GM23248 (cell line): ENCODE measurements around the gene ATP2C1. TPM values are rescaled to one million over a fixed set of nuclear protein-coding genes. Genes with fewer than 3 reads are reported as not detected.
"Not testable (repeated sequence)": the region's sequence is repeated elsewhere in the genome, so short reads cannot be mapped to it uniquely, and the experiment has no call there.

Experiments
- DNase-seq: peaks from one replicate; pipeline ENCODE4 v3.0.0-alpha.2; 2015
- H2AFZ ChIP-seq: fragments of 200-600 bp; sonication (generic); 2 replicates; pipeline ENCODE4 v1.6.1; 2016; ENCODE audit warnings: antibody characterized with exemption
- H3F3A ChIP-seq: fragments of 200-600 bp; sonication (generic); 2 replicates; pipeline ENCODE4 v1.6.1; 2016; ENCODE audit warnings: mild to moderate bottlenecking, antibody characterized with exemption, mixed run types; ENCODE audit not compliant: insufficient read depth
- H3K27ac ChIP-seq: fragments of 200-600 bp; sonication (generic); 2 replicates; pipeline ENCODE4 v1.5.1; 2016; ENCODE audit warnings: mild to moderate bottlenecking
- H3K27me3 ChIP-seq: fragments of 200-600 bp; sonication (generic); replicated peaks from 2 replicates; pipeline ENCODE4 v1.6.1; 2016; ENCODE audit warnings: mild to moderate bottlenecking; ENCODE audit not compliant: insufficient read depth
- H3K36me3 ChIP-seq: fragments of 200-600 bp; sonication (generic); 2 replicates; pipeline ENCODE4 v1.6.1; 2016; ENCODE audit warnings: low read depth, mild to moderate bottlenecking
- H3K4me1 ChIP-seq: fragments of 200-600 bp; sonication (generic); 2 replicates; pipeline ENCODE4 v1.6.1; 2016; ENCODE audit warnings: mild to moderate bottlenecking; ENCODE audit not compliant: insufficient read depth
- H3K4me2 ChIP-seq: fragments of 200-600 bp; sonication (generic); one replicate; pipeline ENCODE4 v1.6.1; 2016; ENCODE audit warnings: mild to moderate bottlenecking; ENCODE audit not compliant: unreplicated experiment
- H3K4me3 ChIP-seq: fragments of 200-600 bp; sonication (generic); 2 replicates; pipeline ENCODE4 v1.5.1; 2016; ENCODE audit warnings: mild to moderate bottlenecking
- H3K79me2 ChIP-seq: fragments of 200-600 bp; sonication (generic); 2 replicates; pipeline ENCODE4 v1.6.1; 2016; ENCODE audit warnings: mild to moderate bottlenecking; ENCODE audit not compliant: insufficient read depth
- H3K9ac ChIP-seq: fragments of 200-600 bp; sonication (generic); 2 replicates; pipeline ENCODE4 v1.6.1; 2016; ENCODE audit warnings: mild to moderate bottlenecking
- H3K9me2 ChIP-seq: fragments of 200-600 bp; sonication (generic); 2 replicates; pipeline ENCODE4 v1.6.1; 2016; ENCODE audit warnings: mixed run types, mild to moderate bottlenecking, moderate library complexity; ENCODE audit not compliant: insufficient read depth
- H3K9me3 ChIP-seq: fragments of 200-600 bp; sonication (generic); one replicate; pipeline ENCODE4 v1.6.1; 2017; ENCODE audit warnings: low read depth
- H4K20me1 ChIP-seq: fragments of 200-600 bp; sonication (generic); 2 replicates; pipeline ENCODE4 v1.6.0; 2016; ENCODE audit not compliant: insufficient read depth
- EZH2 ChIP-seq: fragments of 200-600 bp; sonication (generic); IDR thresholded peaks from 2 replicates; pipeline ENCODE4 v1.6.1; 2018; ENCODE audit warnings: antibody characterized with exemption, mild to moderate bottlenecking; ENCODE audit not compliant: insufficient read depth, poor library complexity, severe bottlenecking
- EZH2phosphoT487 ChIP-seq: fragments of 200-600 bp; sonication (generic); IDR thresholded peaks from 2 replicates; pipeline ENCODE4 v1.6.1; 2018; ENCODE audit warnings: antibody characterized with exemption, moderate library complexity, mild to moderate bottlenecking, low read depth; ENCODE audit not compliant: insufficient read depth
- WGBS, 2 experiments: methylation state at CpG; one replicate each; pipeline ENCODE4 v1.1.6; 2015 to 2017; ENCODE audit warnings: low lambda C conversion rate in 2 of 2, low coverage in 1 of 2; ENCODE audit errors: missing lambda C conversion rate in 2 of 2; 5-methylcytosine and 5-hydroxymethylcytosine counted together
- in situ Hi-C: fragments of 300-500 bp; cut with MboI; formaldehyde crosslinking; loops from 2 replicates; pipeline ENCODE4 v1.15.0; 2020
- polyA plus RNA-seq: library from polyadenylated mRNA; unstranded; fragments of >200 nt; fragmentation: Nextera tagmentation; extraction: Ambion mirVana; gene quantifications from 2 replicates; pipeline ENCODE4 v1.2.1, GENCODE V29; 2016
- total RNA-seq: library from RNA; depleted of rRNA; stranded (reverse); fragments of >200 nt; shearing (Covaris generic); gene quantifications from 2 replicates; pipeline ENCODE4 v1.2.3, GENCODE V29; 2014

Gene ATP2C1
- total and polyA plus RNA-seq, 2 experiments from 2014 or later, result 73.6 to 74.7 TPM

DNA sequence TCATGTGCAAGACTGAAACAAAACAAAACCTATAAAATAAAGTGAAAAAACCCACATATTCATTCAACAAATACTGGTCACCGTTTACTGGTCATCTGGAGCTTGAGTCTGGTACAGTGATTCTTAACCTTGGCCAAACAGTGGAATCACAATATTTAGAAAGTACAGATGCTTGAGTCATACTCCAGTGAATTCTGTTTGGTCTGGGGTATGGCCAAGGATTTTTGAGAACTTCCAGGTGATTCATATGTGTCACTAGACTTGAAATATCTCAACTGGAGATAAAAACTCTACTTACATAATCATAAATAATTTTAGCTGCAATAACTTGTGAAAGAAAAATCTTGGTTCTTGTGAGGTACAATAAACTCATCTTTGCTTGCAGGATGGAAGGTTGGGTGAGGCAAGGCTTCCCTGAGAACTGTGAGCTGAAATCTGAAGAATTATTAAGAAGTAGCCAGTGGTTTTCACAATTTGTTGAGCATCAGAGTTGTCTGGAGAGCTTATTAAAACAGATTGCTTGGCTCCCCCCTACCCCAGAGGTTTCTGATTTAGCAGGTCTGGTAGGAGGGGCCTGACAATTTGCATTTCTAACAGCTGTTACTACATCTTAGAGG, 142.4 kb downstream of the ATP2C1 start:
- H3K4me1 ChIP-seq, result peaks cover 15% of the 10 kb centered on the region
- TF ChIP-seq EZH2phosphoT487 (no peak), EZH2 (no peak)
- no peaks in the 10 kb centered on the region for H3K36me3 ChIP-seq
- H3K9me2 ChIP-seq, result no peaks in the 10 kb centered on the region
- H2AFZ ChIP-seq, result no peak overlapping the region
- H3K9me3 ChIP-seq, result no peaks in the 10 kb centered on the region
- no peaks in the 10 kb centered on the region for H4K20me1 ChIP-seq
- peak overlapping the region; percentile 12; the same call in 1 of the 2 replicates for H3K27ac ChIP-seq
- H3F3A ChIP-seq, result peaks cover 26% of the 10 kb centered on the region
- peak; percentile 78 for DNase-seq
- H3K4me3 ChIP-seq, result no peak overlapping the region
- H3K27me3 ChIP-seq, result no peaks in the 10 kb centered on the region
- 11 to 30% methylated on average over 1 of the region's 1 CpG for WGBS, 2 experiments
- no peak overlapping the region for H3K9ac ChIP-seq
- H3K4me2 ChIP-seq, result no peak overlapping the region
- no peaks in the 10 kb centered on the region for H3K79me2 ChIP-seq
- in situ Hi-C loops, result loop anchor here (25.0 kb wide), 2 partner anchors 451 to 976 kb away; no protein-coding TSS in a partner anchor

DNA sequence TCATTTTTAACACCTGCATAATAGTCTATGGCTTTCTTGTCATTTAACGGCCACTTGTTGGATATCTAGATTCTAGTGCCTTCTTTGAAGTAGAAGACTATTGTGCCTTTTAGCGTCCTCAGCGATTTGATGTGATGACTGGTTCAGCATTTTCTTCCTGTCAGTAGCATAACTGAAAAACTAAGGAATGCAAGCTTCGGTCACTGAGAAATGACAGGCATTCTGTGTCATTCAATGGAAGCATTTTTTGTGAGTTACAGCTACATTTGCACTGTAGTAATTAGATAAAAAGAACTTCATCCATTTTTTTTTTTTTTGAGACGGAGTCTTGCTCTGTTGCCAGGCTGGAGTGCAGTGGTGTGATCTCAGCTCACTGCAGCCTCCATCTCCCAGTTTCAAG, 143.1 kb downstream of the ATP2C1 start:
- no peak for DNase-seq
- H3K27ac ChIP-seq, result no peak overlapping the region
- in situ Hi-C loops, result loop anchor here (25.0 kb wide), 2 partner anchors 450 to 975 kb away; no protein-coding TSS in a partner anchor

DNA sequence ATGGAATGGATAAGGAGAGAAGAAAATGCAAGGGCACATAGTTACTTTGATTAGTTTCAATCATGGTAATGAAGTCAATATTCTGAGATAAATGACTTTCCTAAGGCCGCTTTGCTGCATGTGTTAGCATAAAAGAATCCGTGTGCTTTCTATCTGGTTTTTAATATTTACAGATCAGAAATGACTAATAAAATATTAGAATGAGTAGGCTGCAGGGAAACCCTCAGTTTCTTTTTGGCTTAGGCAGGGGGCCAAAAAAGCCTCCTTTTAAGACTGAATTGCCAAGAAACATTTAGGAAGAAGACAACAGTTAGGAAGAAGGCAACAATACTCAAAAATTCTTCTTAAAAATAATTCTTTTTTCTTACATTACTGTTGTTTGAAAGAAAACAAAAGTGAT, 144.4 kb downstream of the ATP2C1 start:
- H2AFZ ChIP-seq, result no peak overlapping the region
- TF ChIP-seq EZH2 (no peak), EZH2phosphoT487 (no peak)
- H3K9ac ChIP-seq, result no peak overlapping the region
- no peaks in the 10 kb centered on the region for H3K9me3 ChIP-seq
- H3K9me2 ChIP-seq, result no peaks in the 10 kb centered on the region
- H3F3A ChIP-seq, result peaks cover 20% of the 10 kb centered on the region
- no peak for DNase-seq
- WGBS, 2 experiments, result 59 to 68% methylated on average over 2 of the region's 2 CpGs
- in situ Hi-C loops, result loop anchor here (25.0 kb wide), 2 partner anchors 449 to 974 kb away; no protein-coding TSS in a partner anchor
- H4K20me1 ChIP-seq, result no peaks in the 10 kb centered on the region
- no peaks in the 10 kb centered on the region for H3K27me3 ChIP-seq
- H3K79me2 ChIP-seq, result no peaks in the 10 kb centered on the region
- no peak overlapping the region for H3K27ac ChIP-seq
- no peak overlapping the region for H3K4me2 ChIP-seq
- no peaks in the 10 kb centered on the region for H3K36me3 ChIP-seq
- H3K4me1 ChIP-seq, result peaks cover 15% of the 10 kb centered on the region
- no peak overlapping the region for H3K4me3 ChIP-seq

More for the DNA sequence above, 143.1 kb downstream of the ATP2C1 start:
- Histone ChIP-seq H3K4me1 (peaks cover 15% of the 10 kb centered on the region), H3K9me3 (no peaks in the 10 kb centered on the region), H3K9ac (no peak overlapping the region), H3K4me2 (no peak overlapping the region), H3K27me3 (no peaks in the 10 kb centered on the region), H4K20me1 (no peaks in the 10 kb centered on the region), H3K79me2 (no peaks in the 10 kb centered on the region), H3F3A (peaks cover 26% of the 10 kb centered on the region), H3K9me2 (no peaks in the 10 kb centered on the region), H3K36me3 (no peaks in the 10 kb centered on the region), H2AFZ (no peak overlapping the region), H3K4me3 (no peak overlapping the region)
- WGBS, 2 experiments, result 75 to 76% methylated on average over 5 of the region's 5 CpGs
- no peak for TF ChIP-seq EZH2phosphoT487
- TF ChIP-seq EZH2, result no peak

DNA sequence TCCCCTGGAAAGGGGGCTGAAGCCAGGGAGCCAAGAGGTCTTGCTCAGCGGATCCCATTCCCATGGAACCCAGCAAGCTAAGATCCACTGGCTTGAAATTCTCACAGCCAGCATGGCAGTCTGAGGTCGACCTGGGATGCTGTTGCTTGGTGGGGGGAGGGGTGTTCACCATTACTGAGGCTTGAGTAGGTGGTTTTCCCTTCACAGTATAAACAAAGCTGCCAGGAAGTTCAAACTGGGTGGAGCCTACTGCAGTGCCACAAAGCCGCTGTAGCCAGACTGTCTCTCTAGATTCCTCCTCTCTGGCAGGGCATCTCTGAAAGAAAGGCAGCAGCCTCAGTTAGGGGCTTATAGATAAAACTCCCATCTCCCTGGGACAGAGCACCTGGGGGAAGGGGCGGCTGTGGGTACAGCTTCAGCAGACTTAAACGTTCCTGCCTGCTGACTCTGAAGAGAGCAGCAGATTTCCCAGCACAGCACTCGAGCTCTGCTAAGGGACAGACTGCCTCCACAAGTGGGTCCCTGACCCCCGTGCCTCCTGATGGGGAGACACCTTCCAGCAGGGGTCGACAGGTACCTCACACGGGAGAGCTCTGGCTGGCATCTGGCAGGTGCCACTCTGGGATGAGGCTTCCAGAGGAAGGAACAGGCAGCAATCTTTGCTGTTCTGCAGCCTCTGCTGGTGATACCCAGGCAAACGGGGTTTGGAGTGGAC, 148.5 kb downstream of the ATP2C1 start:
- not testable (repeated sequence) for H3K27ac ChIP-seq, H3K9ac ChIP-seq, H3K4me1 ChIP-seq, H3F3A ChIP-seq, H3K36me3 ChIP-seq, H3K9me2 ChIP-seq, H2AFZ ChIP-seq, DNase-seq, H3K79me2 ChIP-seq, H3K27me3 ChIP-seq, H3K4me2 ChIP-seq, H3K4me3 ChIP-seq, H3K9me3 ChIP-seq, H4K20me1 ChIP-seq
- WGBS, 2 experiments, result 86 to 90% methylated on average over 10 of the region's 10 CpGs
- in situ Hi-C loops, result loop anchor here (25.0 kb wide), 2 partner anchors 445 to 970 kb away; no protein-coding TSS in a partner anchor
